Peyer's patch (tissue), 4 donors: ENCODE data around the gene KIF23.

Experiments
- CTCF ChIP-seq, 6 experiments: fragments of 450-650 bp in 4 of 6; fragments of 200-600 bp in 2 of 6; sonication (generic) in 1 of 6; IDR thresholded peaks; one replicate each; pipeline ENCODE4 v1.5.1; 2017 to 2019; ENCODE audit warnings: antibody characterized with exemption in 6 of 6, mild to moderate bottlenecking in 3 of 6, moderate library complexity in 1 of 6
- POLR2A ChIP-seq, 2 donors: fragments of 450-650 bp; IDR thresholded peaks; one replicate each; pipeline ENCODE4 v1.5.1; 2017; ENCODE audit warnings: antibody characterized with exemption in 2 of 2, mild to moderate bottlenecking in 2 of 2, moderate library complexity in 2 of 2

GRCh38 chr15:69467636-69468035, 53.5 kb downstream of the KIF23 start:
- TF ChIP-seq POLR2A (IDR thresholded peaks at IDR 0.05), result no peak
- no peak for TF ChIP-seq CTCF (IDR thresholded peaks at IDR 0.05)
